NCI-H2081 treated with DMSO at 0.1 percent for 48 hours (cell line): ENCODE measurements around the gene SLC25A26.
"Not testable (repeated sequence)": the region's sequence is repeated elsewhere in the genome, so short reads cannot be mapped to it uniquely, and the experiment has no call there.

ENCODE experiments used
- DNase-seq: peaks from one replicate; lab custom pipeline; 2025; lab: John Stamatoyannopoulos, UW

Gene SLC25A26

DNA sequence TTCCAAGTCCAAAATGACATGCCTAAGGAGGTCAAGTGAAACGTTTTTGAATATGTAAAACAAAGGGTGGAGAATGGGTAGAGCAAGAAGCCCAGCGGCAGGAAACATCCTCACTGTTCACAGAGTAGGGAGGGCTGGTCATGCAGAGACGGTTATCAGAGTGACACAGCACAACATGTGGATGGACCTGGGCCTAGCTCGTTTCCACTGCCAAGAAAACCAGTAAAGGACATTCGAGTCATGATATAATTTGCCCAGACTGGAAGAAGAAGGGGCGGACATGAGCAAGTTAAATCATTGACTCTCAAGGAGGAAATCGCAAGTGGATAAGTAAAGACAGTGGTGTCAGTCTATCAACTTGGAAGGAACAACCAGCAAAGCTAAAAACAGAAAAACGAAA lies 190.7 kb downstream of the SLC25A26 start:
- no peak for DNase-seq

DNA sequence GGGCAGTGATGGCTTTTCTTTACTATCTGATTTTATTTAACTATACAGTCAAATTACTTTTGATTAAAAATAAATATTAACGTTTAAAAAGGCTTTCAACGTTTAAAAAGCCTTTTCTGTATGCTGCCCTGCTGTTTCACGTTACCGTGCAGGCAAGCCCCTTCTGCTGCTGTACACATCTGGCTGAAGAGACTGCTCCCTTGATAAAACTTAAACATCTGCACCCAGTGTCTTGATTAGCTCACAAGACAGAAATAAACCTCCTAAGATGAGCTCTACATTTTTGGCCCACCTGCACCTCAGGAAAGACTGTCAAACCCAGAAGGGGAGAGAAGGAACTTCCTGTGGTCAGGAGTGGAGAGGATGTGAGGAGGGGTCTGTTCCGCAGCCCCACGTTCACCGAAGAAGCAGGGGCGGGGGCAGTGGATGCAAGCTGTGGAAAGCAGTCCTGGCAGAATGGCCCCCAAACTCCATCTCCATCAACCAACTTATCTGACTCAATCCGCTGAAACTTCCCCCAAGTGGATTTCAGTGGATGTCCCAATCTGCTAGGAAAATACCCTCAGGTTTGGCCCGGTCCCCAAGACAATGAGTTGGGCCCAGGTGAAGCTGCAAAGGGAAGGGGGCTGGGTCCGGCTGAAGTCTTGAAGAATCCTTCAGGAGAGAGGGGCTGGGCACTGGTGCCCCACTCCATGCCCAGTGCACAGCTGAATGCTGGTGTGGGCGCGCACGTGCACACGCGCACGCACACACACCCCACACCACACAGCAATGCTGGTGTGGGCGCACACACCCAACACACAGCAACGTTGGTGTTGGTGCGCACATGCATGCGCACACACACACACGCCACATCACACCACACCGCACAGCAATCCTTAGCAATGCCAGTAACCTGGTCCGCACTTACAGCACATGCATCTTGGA lies 191.4 kb downstream of the SLC25A26 start:
- DNase-seq: no peak

DNA sequence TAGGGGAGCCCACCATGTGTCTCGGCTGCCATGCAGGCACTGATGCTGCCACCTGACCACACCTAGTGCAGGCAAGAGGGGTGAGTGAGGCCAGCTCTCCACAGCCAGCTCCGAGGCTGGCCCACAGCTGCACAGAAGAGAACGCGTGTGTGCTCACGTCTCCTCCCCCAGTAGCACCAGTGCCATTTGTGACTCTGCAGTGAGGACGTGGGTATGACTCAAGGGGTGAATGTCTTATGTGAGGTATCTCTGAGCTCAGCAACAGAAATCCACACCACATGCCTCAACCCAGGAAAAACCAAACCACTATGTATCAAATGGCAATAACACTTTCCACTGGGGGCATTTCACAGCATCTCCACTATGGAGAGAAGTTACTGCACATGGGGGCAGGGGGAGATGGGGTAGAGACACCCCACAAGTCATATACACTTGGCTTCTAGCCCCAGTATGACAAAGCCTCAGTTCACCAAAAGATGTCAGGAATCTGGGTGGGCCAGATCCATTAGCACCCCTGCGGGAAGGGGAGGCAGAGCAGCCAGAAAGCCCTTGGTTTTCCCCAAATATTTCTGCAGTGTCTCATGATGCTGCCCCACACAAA lies 192.4 kb downstream of the SLC25A26 start:
- no peak for DNase-seq

DNA sequence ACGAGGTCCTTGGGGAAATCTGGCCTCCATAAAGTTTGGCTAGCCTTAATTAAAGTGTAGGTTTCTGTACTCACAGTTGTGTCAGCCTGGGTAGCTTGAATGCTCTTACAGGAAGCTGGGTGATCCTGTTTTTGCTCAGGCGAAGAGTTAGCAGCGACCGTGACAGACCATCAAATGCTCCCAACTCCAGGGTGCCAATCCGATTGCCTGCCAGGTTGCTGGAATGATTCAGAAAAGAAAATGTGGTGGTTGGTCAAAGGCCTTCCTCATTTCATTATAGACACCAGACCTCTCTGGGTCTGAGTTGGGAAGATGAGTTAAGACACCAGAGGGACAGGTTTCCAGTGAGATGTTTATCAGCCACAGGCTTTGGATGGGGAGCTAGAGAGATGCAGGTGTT lies 194.0 kb downstream of the SLC25A26 start:
- no peak for DNase-seq

DNA sequence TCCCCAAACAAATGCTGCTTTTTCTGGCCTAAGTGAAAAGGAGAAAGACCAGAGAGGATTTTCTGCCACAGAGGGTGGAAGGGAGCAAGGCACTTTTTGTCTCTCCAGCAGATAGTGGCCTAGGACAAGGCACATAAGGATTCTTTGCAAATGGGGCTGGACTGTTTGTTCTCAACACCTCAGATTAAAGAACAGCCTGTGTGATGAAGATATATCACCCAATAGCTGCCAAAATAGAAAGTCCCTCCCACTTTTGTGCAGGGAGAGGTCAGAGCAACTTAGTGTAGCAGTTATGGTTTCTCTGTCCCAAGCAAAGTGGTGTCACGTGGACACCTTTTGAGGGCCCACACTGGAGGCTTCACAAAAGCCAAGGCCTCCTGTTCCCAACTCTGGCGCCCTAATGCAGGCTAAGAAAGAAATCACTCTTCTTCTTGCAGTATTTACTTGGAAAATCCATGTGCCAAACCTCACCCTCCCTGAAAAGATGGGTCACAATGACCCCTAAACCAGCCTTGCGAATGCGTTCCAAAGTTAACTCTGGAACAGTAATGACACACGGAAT lies 195.1 kb downstream of the SLC25A26 start:
- no peak for DNase-seq

DNA sequence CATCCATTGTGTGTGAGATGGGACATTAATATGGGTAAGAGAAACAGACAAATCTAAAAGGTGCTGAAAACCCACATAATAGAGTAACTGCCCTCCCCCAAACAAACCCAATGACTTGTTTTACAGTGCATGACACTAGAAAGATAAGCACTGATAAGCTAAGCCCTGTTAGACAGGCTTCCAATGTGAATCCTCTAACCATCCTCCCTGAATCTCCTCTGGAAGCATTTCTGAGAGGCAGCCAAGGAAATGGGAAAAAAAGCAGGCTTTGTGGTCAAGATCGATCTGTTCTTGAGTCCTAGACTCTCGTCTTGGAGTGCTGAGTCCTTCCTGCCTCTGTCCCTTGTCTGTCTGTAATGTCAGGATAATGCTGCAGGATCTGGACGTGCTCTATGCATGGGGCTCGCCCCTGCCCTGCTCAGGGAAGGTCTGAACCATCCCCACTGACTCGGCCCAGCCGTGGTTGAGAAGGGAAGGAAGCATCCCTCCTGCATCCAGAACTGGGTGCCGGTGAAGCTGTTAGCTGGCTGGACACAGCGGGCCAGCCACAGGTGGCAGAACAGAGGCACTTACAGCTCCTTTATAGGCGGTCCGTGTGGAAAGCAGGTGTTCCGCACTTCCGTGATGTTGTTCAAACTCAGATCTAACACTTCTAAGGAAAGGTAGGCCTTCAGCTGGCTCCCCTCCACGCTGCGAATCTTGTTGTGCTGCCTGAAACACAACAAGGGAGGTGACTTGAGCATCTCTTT lies 195.9 kb downstream of the SLC25A26 start:
- no peak for DNase-seq

DNA sequence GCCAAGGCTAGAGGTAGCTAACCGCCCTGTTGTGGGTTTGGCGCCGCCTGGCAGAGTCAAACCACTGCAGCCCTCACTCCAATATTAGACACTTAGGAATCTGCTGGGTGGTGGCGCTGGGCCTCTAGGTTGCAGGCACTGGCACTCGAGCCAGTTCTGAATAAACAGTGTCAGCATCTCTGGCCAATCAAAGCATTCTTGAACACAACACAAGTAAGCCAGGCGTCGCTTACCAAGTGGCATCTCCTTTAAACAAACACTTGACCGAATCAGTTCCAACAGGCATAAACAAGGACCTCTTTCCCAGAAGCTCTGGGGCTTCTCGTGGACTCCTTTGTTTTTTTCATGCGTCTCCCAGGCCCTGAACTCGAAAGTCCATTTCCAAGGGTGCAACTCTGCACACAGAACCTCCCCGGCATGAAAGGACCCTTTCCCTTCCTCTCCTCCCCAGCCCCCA lies 197.7 kb downstream of the SLC25A26 start:
- no peak for DNase-seq

DNA sequence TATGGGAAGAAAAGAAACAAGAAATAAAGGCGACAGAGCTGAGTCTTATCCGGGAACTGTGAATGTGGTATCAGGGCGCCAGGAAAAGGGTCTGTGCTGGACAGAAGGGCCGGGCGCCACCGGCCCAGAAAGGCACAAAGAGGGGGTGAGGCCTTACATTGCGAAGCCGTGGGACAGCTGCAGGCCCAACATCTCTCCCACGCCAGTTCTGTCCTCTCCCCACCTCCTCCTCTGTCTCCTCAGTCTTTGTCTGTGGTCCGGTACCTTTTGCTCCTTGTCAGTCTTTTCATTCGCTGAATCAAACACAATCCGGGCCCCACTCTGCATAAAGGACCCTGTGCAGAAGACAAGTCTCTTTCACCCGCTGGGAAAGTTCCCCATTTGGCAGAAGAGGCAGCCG lies 198.2 kb downstream of the SLC25A26 start:
- DNase-seq: no peak

DNA sequence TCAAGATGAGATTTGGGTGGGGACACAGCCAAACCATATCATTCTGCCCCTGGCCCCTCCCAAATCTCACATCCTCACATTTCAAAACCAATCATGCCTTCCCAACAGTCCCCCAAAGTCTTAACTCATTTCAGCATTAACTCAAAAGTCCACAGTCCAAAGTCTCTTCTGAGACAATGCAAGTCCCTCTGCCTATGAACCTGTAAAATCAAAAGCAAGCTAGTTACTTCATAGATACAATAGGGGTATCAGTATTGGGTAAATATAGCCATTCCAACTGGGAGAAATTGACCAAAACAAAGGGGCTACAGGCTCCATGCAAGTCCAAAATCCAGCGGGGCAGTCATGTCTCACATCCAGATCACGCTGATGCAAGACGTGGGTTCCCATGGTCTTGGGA lies 200.3 kb downstream of the SLC25A26 start:
- not testable (repeated sequence) for DNase-seq

DNA sequence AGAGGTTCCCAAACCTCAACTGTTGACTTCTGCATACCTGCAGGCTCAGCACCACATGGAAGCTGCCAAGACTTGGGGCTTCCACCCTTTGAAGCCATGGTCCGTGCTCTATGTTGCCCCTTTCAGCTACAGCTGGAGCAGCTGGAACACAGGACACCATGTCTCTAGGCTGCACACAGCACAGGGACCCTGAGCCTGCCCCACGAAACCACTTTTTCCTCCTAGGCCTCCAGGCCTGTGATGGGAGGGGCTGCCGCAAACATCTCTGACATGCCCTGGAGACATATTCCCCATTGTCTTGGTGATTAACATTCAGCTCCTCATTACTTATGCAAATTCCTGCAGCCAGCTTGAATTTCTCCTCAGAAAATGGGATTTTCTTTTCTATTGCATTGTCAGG lies 201.1 kb downstream of the SLC25A26 start:
- DNase-seq: not testable (repeated sequence)

DNA sequence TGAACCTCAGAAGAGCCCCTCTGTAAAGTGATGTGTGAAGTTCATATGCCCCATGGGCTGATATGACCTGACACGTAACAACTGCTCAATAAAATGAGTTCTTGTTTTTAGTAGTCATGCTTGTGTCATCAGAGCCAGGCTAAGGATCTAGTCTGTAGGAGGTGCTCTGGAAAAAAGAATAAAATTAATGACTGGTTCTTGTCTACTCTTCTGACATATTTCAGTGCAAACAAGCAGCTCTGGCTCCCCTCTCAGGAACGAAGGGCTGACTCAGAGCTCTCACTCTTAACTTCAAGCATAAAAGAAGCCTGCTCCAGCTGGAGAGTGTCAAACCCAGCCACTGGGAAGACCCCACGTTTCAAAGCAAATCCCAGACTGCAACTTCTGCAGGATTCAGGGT lies 203.0 kb downstream of the SLC25A26 start:
- no peak for DNase-seq

DNA sequence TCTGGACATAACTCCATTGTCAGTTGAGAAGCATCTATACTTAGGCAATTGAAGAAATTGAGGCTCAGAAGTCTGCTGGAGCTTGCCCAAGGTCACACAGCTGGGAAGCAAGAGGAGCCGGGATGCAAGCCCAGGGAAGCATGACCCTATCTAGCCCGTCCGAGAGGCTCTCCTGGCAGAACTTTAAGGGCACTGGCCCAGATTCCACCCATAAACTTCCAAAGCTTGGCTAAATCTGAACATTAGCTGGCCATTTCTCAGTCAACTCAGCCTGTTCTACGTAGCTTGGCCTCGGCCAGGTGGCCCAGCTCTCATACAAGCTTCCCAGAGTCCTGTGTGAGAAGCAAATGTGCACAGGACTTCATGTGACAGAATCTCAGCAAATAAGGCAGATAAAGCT lies 204.2 kb downstream of the SLC25A26 start:
- DNase-seq: no peak

DNA sequence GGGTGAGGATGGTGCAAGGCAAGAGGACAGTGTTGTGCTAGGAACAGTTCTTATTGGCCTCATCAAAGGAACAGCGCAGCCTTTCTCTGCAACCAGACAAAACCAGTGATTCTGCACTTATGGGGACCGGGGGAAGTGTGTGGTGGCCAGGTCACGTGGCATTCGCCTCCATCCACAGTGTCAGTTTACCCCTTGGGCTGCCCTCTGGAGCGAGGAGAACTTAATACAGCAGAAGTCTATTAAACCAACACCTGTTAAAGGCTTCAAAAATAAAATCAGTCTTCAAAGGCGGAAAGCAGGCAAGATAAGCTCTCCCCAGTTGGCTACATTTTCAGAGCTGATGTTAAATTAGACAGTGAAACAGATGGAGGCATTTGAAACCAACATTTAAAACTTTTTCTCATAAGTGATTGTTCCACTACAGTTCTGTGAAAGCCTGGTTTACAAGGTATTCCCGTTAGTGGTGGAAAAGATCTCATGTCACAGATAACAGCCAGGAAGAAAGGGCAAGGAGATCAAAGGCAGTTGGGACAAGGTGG lies 204.8 kb downstream of the SLC25A26 start:
- DNase-seq: no peak

DNA sequence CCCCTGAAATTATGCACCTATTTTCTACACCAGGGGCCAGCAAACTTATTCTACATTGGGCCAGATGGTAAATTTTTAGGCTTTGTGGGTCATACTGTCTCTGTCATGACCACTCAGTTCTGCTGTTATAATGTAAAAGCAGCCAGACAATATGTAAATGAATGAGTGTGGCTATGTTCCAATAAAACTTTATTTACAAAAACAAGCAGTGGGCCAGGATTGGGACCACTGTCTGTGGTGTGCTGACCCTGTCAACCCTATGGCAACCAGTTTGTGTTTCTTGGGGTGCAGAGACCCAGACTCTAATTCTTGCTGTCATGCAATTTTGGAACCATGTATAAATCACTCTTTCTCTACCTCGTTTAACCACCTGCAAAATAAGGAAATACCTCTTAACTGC lies 205.3 kb downstream of the SLC25A26 start:
- no peak for DNase-seq

DNA sequence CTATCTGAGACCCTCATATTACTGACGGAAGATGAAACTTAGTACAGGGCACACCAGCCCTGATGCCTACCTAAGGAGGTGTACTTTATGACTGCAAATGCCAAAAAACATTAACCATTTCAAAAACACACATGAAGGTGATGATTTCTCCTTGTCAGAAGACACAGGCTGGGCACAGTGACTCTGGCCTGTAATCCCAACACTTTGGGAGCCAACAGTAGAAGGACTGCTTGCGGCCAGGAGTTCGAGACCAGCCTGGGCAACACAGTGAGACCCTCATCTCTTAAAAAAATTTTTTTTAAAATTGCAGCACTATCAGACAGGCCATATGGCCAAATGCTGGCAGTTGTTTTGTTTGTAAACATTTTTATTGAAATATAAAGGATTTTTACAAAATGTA lies 206.6 kb downstream of the SLC25A26 start:
- DNase-seq: no peak

DNA sequence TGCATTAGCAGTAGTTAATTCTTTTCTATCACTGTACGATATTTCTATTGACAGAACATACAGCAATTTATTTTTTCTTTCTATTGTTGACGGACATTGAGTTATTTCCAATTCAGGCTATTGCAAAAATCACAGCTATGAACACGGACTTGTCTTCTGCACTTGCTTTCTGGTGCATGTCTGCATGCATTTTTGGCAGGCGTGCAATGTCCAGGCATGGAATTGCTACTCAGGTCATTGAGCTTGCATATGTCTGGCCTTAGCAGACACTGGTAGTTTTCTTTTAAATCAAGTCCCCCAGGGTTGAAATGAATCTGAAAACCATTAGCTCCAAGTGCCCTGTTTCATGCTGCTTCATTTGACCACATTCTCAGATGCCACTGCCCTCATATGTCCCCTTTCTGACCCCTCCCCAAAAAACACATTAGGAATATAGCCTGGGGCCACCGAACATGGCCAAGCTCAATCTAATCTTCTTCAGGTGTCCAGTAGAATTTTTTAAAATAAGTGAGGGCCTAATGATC lies 207.2 kb downstream of the SLC25A26 start:
- no peak for DNase-seq
